PC-9 (cell line): ENCODE measurements around the gene DNAAF5.

Experiments
- CTCF ChIP-seq: fragments of 200-600 bp; sonication (generic); conservative IDR thresholded peaks from 2 replicates; pipeline ENCODE4 v1.6.1; 2017; ENCODE audit warnings: mixed run types, antibody characterized with exemption, mild to moderate bottlenecking, moderate library complexity
- EZH2 ChIP-seq: fragments of 200-600 bp; sonication (generic); IDR thresholded peaks from 2 replicates; pipeline ENCODE4 v1.8.0; 2017; ENCODE audit warnings: antibody characterized with exemption, low read depth

- TF ChIP-seq CTCF (no peak), EZH2 (no peak)
These were observed 8.3 kb downstream of the DNAAF5 start for GRCh38 chr7:734808-735207.
